K562 (cell line): Measurements from ENCODE around the gene CCDC175. TPM values are rescaled to one million over a fixed set of nuclear protein-coding genes. Genes with fewer than 3 reads are reported as not detected.

ENCODE experiments used
- ARID4B ChIP-seq: sonication (generic); formaldehyde crosslinking; IDR thresholded peaks from 2 replicates; pipeline ENCODE4 v1.8.0; 2022; ENCODE audit warnings: mild to moderate bottlenecking, missing genetic modification reagents
- BCOR ChIP-seq: fragments of 450-650 bp; IDR thresholded peaks from 2 replicates; pipeline ENCODE4 v1.6.1; 2016
- DDX20 ChIP-seq: fragments of 450-650 bp; IDR thresholded peaks from 2 replicates; pipeline ENCODE4 v1.6.1; 2016; ENCODE audit warnings: missing genetic modification characterization, low read depth, mild to moderate bottlenecking, missing compliant biosample characterization, moderate library complexity
- DPF2 ChIP-seq: fragments of 450-650 bp; IDR thresholded peaks from 2 replicates; pipeline ENCODE4 v1.6.1; 2016
- ETS2 ChIP-seq: IDR thresholded peaks from 2 replicates; pipeline ENCODE4 v1.6.1; 2016; ENCODE audit warnings: borderline replicate concordance, missing genetic modification characterization, mild to moderate bottlenecking, moderate library complexity, missing compliant biosample characterization; ENCODE audit not compliant: poor library complexity, severe bottlenecking
- MIER1 ChIP-seq: fragments of 450-650 bp; IDR thresholded peaks from 2 replicates; pipeline ENCODE4 v1.6.1; 2016; ENCODE audit warnings: antibody characterized with exemption, mild to moderate bottlenecking, low read depth
- NCOA1 ChIP-seq: fragments of 450-650 bp; IDR thresholded peaks from 2 replicates; pipeline ENCODE4 v1.6.1; 2016; ENCODE audit warnings: low read depth
- NCOR1 ChIP-seq: fragments of 450-650 bp; IDR thresholded peaks from 2 replicates; pipeline ENCODE4 v1.6.1; 2016; ENCODE audit warnings: mild to moderate bottlenecking, moderate library complexity
- NEUROD1 ChIP-seq: fragments of 150-350 bp; IDR thresholded peaks from 2 replicates; pipeline ENCODE4 v1.6.1; 2014; ENCODE audit warnings: borderline replicate concordance, low read length, low read depth; ENCODE audit not compliant: partially characterized antibody
- NONO ChIP-seq, 2 experiments: fragments of 200-400 bp in 1 of 2; fragments of 450-650 bp in 1 of 2; formaldehyde crosslinking in 1 of 2; IDR thresholded peaks; 2 replicates each; pipeline ENCODE4 v1.6.1; 2017; ENCODE audit warnings: low read depth in 2 of 2, mild to moderate bottlenecking in 2 of 2, moderate library complexity in 2 of 2, low read length in 1 of 2
- PATZ1 ChIP-seq: fragments of 250-450 bp; sonication (Bioruptor Pico); IDR thresholded peaks from 2 replicates; pipeline ENCODE4 v1.5.0; 2020; ENCODE audit warnings: mild to moderate bottlenecking, borderline replicate concordance
- PHF21A ChIP-seq: fragments of 450-650 bp; IDR thresholded peaks from 2 replicates; pipeline ENCODE4 v1.6.1; 2017; ENCODE audit warnings: low read depth, borderline replicate concordance
- RAD21 ChIP-seq, 2 experiments: fragments of 250-450 bp in 1 of 2; fragments of 450-650 bp in 1 of 2; sonication (Bioruptor Pico) in 1 of 2; formaldehyde crosslinking in 1 of 2; IDR thresholded peaks in 1 of 2; conservative IDR thresholded peaks in 1 of 2; 2 replicates each; pipeline versions ENCODE4 v1.4.0 to v1.8.0; 2020 to 2022; ENCODE audit warnings: mild to moderate bottlenecking in 2 of 2, moderate library complexity in 1 of 2
- SUPT5H ChIP-seq: fragments of 450-650 bp; IDR thresholded peaks from 2 replicates; pipeline ENCODE4 v1.6.1; 2016
- TCF7 ChIP-seq: sonication (generic); IDR thresholded peaks from 2 replicates; pipeline ENCODE4 v1.6.1; 2016; ENCODE audit warnings: antibody characterized with exemption, borderline replicate concordance
- TFAP4 ChIP-seq: sonication (generic); formaldehyde crosslinking; IDR thresholded peaks from 2 replicates; pipeline ENCODE4 v1.8.0; 2022; ENCODE audit warnings: missing genetic modification reagents, mild to moderate bottlenecking, moderate library complexity, borderline replicate concordance
- YY1 ChIP-seq, 3 experiments: IDR thresholded peaks; 2 replicates each; pipeline ENCODE4 v1.6.1; 2011; ENCODE audit warnings: low read length in 2 of 3, mild to moderate bottlenecking in 2 of 3, moderate library complexity in 2 of 3, borderline replicate concordance in 1 of 3, control low read depth in 1 of 3, low read depth in 1 of 3; ENCODE audit not compliant: insufficient read depth in 3 of 3, insufficient replicate concordance in 2 of 3, control insufficient read depth in 1 of 3, insufficient read length in 1 of 3; ENCODE audit errors: extremely low read depth in 1 of 3
- polyA plus RNA-seq, 8 experiments: library from polyadenylated mRNA; depleted of rRNA in 4 of 8; stranded (reverse) in 5 of 8; unstranded in 3 of 8; fragments of >200 nt; fragmentation: Nextera tagmentation in 2 of 8; fragmentation: Illumina TruSeq in 1 of 8; extraction: Ambion mirVana in 2 of 8; extraction: Trizol in 1 of 8; gene quantifications; 2 replicates each; pipeline versions ENCODE4 v1.2.1 to v1.2.3, GENCODE V29; 2011 to 2014; ENCODE audit warnings: inconsistent platforms in 1 of 8, missing spikeins in 1 of 8
- total RNA-seq, 7 experiments: library from RNA; depleted of rRNA in 6 of 7; stranded (reverse); fragments of >200 nt in 6 of 7; fragmentation: Illumina TruSeq in 2 of 7; extraction: Trizol in 2 of 7; gene quantifications; 2 replicates each; pipeline versions ENCODE4 v1.2.1 to v1.2.3, GENCODE V29; 2011 to 2021; ENCODE audit warnings: low replicate concordance in 1 of 7

Gene CCDC175
- total and polyA plus RNA-seq, 9 of the 15 experiments (the other 6 are each of a cell fraction or from before 2014, with no cell fraction given): not detected

GRCh38 chr14:59576332-59577294 lies at the start of gene CCDC175 (continued):
- TF ChIP-seq TFAP4: peak; percentile 35; the same call in 1 of the 2 replicates
- no peak for TF ChIP-seq SUPT5H
- TF ChIP-seq NCOR1: no peak
- TF ChIP-seq ETS2 (tag): no peak
- TF ChIP-seq ARID4B (CRISPR knock-in tag): no peak
- TF ChIP-seq NONO (IDR thresholded peaks at IDR 0.05; ENCODE audit: low read depth in 2 of 2, low read length in 1 of 2): no peak
- TF ChIP-seq BCOR: no peak
- TF ChIP-seq RAD21 (CRISPR knock-in tag; conservative IDR thresholded peaks at IDR 0.05 in 1 of 2, IDR thresholded peaks at IDR 0.05 in 1 of 2): peak; percentile 72 to 77
- no peak for TF ChIP-seq DDX20
- TF ChIP-seq MIER1: no peak
- TF ChIP-seq DPF2: no peak
- TF ChIP-seq NCOA1: no peak
- TF ChIP-seq YY1 (IDR thresholded peaks at IDR 0.05; ENCODE audit: borderline replicate concordance in 1 of 3, control insufficient read depth in 1 of 3, extremely low read depth in 1 of 3, insufficient read depth in 3 of 3, insufficient read length in 1 of 3, insufficient replicate concordance in 2 of 3, low read depth in 1 of 3, low read length in 2 of 3): peak in 2 of 3 experiments; percentile 12 to 73
- TF ChIP-seq PATZ1: no peak
- TF ChIP-seq TCF7: no peak
- peak; percentile 52 for TF ChIP-seq NEUROD1
- no peak for TF ChIP-seq PHF21A
